HG03139 (cell line): ENCODE results near the gene TBC1D22A.
"Not testable (repeated sequence)": the region's sequence is repeated elsewhere in the genome, so short reads cannot be mapped to it uniquely, and the experiment has no call there.

Source experiments
- ATAC-seq: cut with Tn5 transposase; IDR thresholded peaks from one replicate; pipeline ENCODE4 v1.9.1; 2021; ENCODE audit not compliant: unreplicated experiment

Gene TBC1D22A

GRCh38 chr22:46967445-46968358 is 205.3 kb downstream of the TBC1D22A start:
- no peak for ATAC-seq

GRCh38 chr22:46968359-46968740 is 205.9 kb downstream of the TBC1D22A start:
- no peak for ATAC-seq

GRCh38 chr22:46968848-46969247 is 206.4 kb downstream of the TBC1D22A start:
- ATAC-seq, result no peak

GRCh38 chr22:46969491-46969890 is 207.0 kb downstream of the TBC1D22A start:
- ATAC-seq, result peak; percentile 77

- ATAC-seq, result no peak
Observed at GRCh38 chr22:46969961-46970360, 207.5 kb downstream of the TBC1D22A start.

- no peak for ATAC-seq
Observed at GRCh38 chr22:46970411-46971098, 208.1 kb downstream of the TBC1D22A start.

- no peak for ATAC-seq
Observed at GRCh38 chr22:46971099-46971763, 208.8 kb downstream of the TBC1D22A start.

- no peak for ATAC-seq
Observed at GRCh38 chr22:46971764-46972125, 209.3 kb downstream of the TBC1D22A start.

- ATAC-seq, result no peak
Observed at GRCh38 chr22:46972256-46972655, 209.8 kb downstream of the TBC1D22A start.

GRCh38 chr22:46972901-46973831 is 210.7 kb downstream of the TBC1D22A start:
- ATAC-seq, result no peak

GRCh38 chr22:46974077-46974476 is 211.6 kb downstream of the TBC1D22A start:
- ATAC-seq, result no peak

GRCh38 chr22:46974631-46975585 is 212.5 kb downstream of the TBC1D22A start:
- no peak for ATAC-seq

- no peak for ATAC-seq
Observed at GRCh38 chr22:46976143-46976542, 213.7 kb downstream of the TBC1D22A start.

GRCh38 chr22:46976598-46976997 is 214.1 kb downstream of the TBC1D22A start:
- ATAC-seq, result no peak

- ATAC-seq, result no peak
Observed at GRCh38 chr22:46977656-46978343, 215.3 kb downstream of the TBC1D22A start.

GRCh38 chr22:46978668-46979067 is 216.2 kb downstream of the TBC1D22A start:
- not testable (repeated sequence) for ATAC-seq

- no peak for ATAC-seq
Observed at GRCh38 chr22:46979506-46979905, 217.1 kb downstream of the TBC1D22A start.

- ATAC-seq, result no peak
Observed at GRCh38 chr22:46980392-46980791, 217.9 kb downstream of the TBC1D22A start.

GRCh38 chr22:46982635-46983034 is 220.2 kb downstream of the TBC1D22A start:
- no peak for ATAC-seq
